T follicular helper cell (primary cell): ENCODE measurements around the gene C1orf174.

Source experiments
- DNase-seq: peaks from one replicate; pipeline ENCODE4 v3.0.0-alpha.2; 2020; ENCODE audit warnings: low read depth

C1orf174 gene

GRCh38 chr1:3894626-3895278 lies 5.3 kb downstream of the C1orf174 start:
- no peak for DNase-seq

- no peak for DNase-seq
Observed at GRCh38 chr1:3893190-3893589, 6.9 kb downstream of the C1orf174 start.

GRCh38 chr1:3892748-3893147 lies 7.3 kb downstream of the C1orf174 start:
- DNase-seq: no peak

GRCh38 chr1:3891329-3891865 lies 8.7 kb downstream of the C1orf174 start:
- no peak for DNase-seq

GRCh38 chr1:3890389-3891328 lies 9.4 kb downstream of the C1orf174 start:
- no peak for DNase-seq

- DNase-seq: no peak
Observed at GRCh38 chr1:3889936-3890335, 10.1 kb downstream of the C1orf174 start.

- no peak for DNase-seq
Observed at GRCh38 chr1:3888301-3888700, 11.8 kb downstream of the C1orf174 start.

- DNase-seq: no peak
Observed at GRCh38 chr1:3886691-3887090, 13.4 kb downstream of the C1orf174 start.

- no peak for DNase-seq
Observed at GRCh38 chr1:3886106-3886670, 13.9 kb downstream of the C1orf174 start.

GRCh38 chr1:3885611-3886010 lies 14.5 kb downstream of the C1orf174 start:
- DNase-seq: no peak

GRCh38 chr1:3884966-3885365 lies 15.1 kb downstream of the C1orf174 start:
- DNase-seq: no peak

- no peak for DNase-seq
Observed at GRCh38 chr1:3883194-3883925, 16.7 kb downstream of the C1orf174 start.

GRCh38 chr1:3881193-3881480 lies 18.9 kb downstream of the C1orf174 start:
- DNase-seq: no peak

GRCh38 chr1:3880429-3881192 lies 19.5 kb downstream of the C1orf174 start:
- no peak for DNase-seq

GRCh38 chr1:3879787-3880428 lies 20.2 kb downstream of the C1orf174 start:
- no peak for DNase-seq

GRCh38 chr1:3879099-3879498 lies 21.0 kb downstream of the C1orf174 start:
- no peak for DNase-seq

- DNase-seq: no peak
Observed at GRCh38 chr1:3876716-3877115, 23.4 kb downstream of the C1orf174 start.

GRCh38 chr1:3874736-3875135 lies 25.3 kb downstream of the C1orf174 start:
- no peak for DNase-seq

- no peak for DNase-seq
Observed at GRCh38 chr1:3872546-3872945, 27.5 kb downstream of the C1orf174 start.

- no peak for DNase-seq
Observed at GRCh38 chr1:3871451-3871805, 28.6 kb downstream of the C1orf174 start.

- DNase-seq: no peak
Observed at GRCh38 chr1:3869751-3870301, 30.2 kb downstream of the C1orf174 start.
